HEK293T (cell line): Measurements from ENCODE around the gene BCR.

Source experiments
- ARNT ChIP-seq: fragments of 450-650 bp; IDR thresholded peaks from 2 replicates; pipeline ENCODE4 v1.6.1; 2017; ENCODE audit warnings: mild to moderate bottlenecking
- BHLHE40 ChIP-seq: fragments of 450-650 bp; IDR thresholded peaks from 2 replicates; pipeline ENCODE4 v1.6.1; 2016; ENCODE audit warnings: mild to moderate bottlenecking, moderate library complexity, borderline replicate concordance
- CTBP1 ChIP-seq: fragments of 450-650 bp; IDR thresholded peaks from 2 replicates; pipeline ENCODE4 v1.6.1; 2016; ENCODE audit warnings: borderline replicate concordance
- ELF4 ChIP-seq: fragments of 450-650 bp; IDR thresholded peaks from 2 replicates; pipeline ENCODE4 v1.6.1; 2017; ENCODE audit warnings: antibody characterized with exemption
- FOXA1 ChIP-seq: fragments of 450-650 bp; IDR thresholded peaks from 2 replicates; pipeline ENCODE4 v1.6.1; 2016; ENCODE audit warnings: mild to moderate bottlenecking
- FOXK2 ChIP-seq: fragments of 450-650 bp; IDR thresholded peaks from 2 replicates; pipeline ENCODE4 v1.6.1; 2016; ENCODE audit warnings: mild to moderate bottlenecking
- FOXM1 ChIP-seq: fragments of 450-650 bp; IDR thresholded peaks from 2 replicates; pipeline ENCODE4 v1.6.1; 2017; ENCODE audit warnings: mild to moderate bottlenecking, borderline replicate concordance
- HDGF ChIP-seq: fragments of 450-650 bp; IDR thresholded peaks from 2 replicates; pipeline ENCODE4 v1.6.1; 2017; ENCODE audit warnings: antibody characterized with exemption, borderline replicate concordance
- LEF1 ChIP-seq: fragments of 450-650 bp; IDR thresholded peaks from 2 replicates; pipeline ENCODE4 v1.6.1; 2017; ENCODE audit warnings: mild to moderate bottlenecking, borderline replicate concordance
- SUZ12 ChIP-seq: fragments of 450-650 bp; IDR thresholded peaks from 2 replicates; pipeline ENCODE4 v1.6.1; 2016; ENCODE audit warnings: mild to moderate bottlenecking
- TARDBP ChIP-seq: fragments of 450-650 bp; IDR thresholded peaks from 2 replicates; pipeline ENCODE4 v1.6.1; 2016
- ZNF384 ChIP-seq: fragments of 450-650 bp; IDR thresholded peaks from 2 replicates; pipeline ENCODE4 v1.6.1; 2016

DNA sequence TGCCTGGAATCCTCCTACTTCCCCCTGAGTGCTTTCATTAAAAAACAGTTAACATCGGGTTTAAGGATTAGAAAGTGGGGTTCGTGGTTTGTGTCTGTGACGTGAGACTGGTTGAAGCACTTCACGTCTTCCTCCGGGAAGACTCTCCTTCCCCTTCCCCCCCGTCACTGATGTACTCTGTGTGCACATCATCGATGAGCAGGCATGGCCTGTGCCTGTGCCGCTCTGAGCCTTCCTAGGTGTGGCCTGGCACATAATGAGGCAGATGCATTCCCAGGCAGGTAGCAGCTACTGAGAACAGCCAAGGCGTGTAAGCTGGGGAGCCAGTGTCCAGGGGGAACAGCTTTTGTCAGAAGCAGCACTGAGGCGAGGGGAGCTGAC, 93.8 kb downstream of the BCR start:
- no peak for TF ChIP-seq ARNT
- no peak for TF ChIP-seq ZNF384
- TF ChIP-seq SUZ12: no peak
- no peak for TF ChIP-seq FOXA1
- TF ChIP-seq FOXK2: no peak
- TF ChIP-seq BHLHE40: no peak
- TF ChIP-seq TARDBP: no peak
- no peak for TF ChIP-seq LEF1
- TF ChIP-seq ELF4: no peak
- TF ChIP-seq FOXM1: no peak
- no peak for TF ChIP-seq CTBP1
- no peak for TF ChIP-seq HDGF
